ENCODE results near the gene ROBO1.
"Not testable (repeated sequence)": the region's sequence is repeated elsewhere in the genome, so short reads cannot be mapped to it uniquely, and the experiment has no call there.

The ROBO1 gene

DNA sequence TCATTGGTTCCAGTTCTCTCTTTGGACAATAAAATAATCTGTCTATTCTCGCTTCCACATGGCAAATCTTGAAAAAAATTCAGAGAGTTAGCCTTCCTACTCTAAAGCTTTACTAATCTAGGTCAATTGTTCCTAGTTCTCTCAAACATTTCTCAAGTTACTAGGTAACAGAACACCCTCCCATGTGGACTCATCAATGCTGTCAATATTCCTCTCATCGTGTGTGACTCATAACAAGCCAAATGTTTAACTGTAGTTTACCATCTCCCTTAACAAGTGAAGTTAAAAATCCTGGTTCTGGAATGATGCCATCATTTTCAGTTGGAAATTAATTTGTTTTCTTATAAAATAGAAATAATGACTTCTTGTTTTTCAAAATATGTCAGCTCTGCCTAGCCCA is 438.6 kb downstream of the ROBO1 start:
- in situ Hi-C loops (cut with HindIII; ENCODE audit: low sequenced_read_pairs): no loop called here
- DNase-seq (ENCODE audit: low read depth, low spot score): peak; percentile 27
- no peak overlapping the region for H3K4me3 ChIP-seq (ENCODE audit: low read depth, low read length)
- TF ChIP-seq, protein P1, sequence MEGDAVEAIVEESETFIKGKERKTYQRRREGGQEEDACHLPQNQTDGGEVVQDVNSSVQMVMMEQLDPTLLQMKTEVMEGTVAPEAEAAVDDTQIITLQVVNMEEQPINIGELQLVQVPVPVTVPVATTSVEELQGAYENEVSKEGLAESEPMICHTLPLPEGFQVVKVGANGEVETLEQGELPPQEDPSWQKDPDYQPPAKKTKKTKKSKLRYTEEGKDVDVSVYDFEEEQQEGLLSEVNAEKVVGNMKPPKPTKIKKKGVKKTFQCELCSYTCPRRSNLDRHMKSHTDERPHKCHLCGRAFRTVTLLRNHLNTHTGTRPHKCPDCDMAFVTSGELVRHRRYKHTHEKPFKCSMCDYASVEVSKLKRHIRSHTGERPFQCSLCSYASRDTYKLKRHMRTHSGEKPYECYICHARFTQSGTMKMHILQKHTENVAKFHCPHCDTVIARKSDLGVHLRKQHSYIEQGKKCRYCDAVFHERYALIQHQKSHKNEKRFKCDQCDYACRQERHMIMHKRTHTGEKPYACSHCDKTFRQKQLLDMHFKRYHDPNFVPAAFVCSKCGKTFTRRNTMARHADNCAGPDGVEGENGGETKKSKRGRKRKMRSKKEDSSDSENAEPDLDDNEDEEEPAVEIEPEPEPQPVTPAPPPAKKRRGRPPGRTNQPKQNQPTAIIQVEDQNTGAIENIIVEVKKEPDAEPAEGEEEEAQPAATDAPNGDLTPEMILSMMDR (IDR thresholded peaks at IDR 0.05; ENCODE audit: low read depth, low read length): no peak

DNA sequence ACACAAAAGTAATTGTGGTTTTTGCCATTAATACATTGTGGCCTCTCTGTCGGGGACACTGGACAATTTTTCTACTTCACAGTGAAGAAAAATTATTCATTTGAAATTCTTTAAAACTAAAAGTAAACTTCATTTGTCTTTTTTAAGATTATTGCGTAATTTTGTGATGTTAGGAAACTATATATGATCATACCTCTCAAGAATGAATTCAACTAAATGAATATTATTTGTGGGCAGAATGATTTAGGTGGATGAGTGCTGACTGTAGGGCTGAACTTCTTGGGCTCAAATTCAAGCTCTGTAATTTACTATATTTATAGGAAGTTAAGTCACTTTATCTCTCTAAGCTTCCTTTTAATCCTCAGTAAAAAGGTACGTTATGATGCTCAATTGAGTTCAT is 441.2 kb downstream of the ROBO1 start:
- no peak for DNase-seq (ENCODE audit: low read depth, low spot score)
- in situ Hi-C loops (cut with HindIII; ENCODE audit: low sequenced_read_pairs): no loop called here
- H3K4me3 ChIP-seq (ENCODE audit: low read depth, low read length): no peak overlapping the region
- TF ChIP-seq, protein P1 (IDR thresholded peaks at IDR 0.05; ENCODE audit: low read depth, low read length): no peak

DNA sequence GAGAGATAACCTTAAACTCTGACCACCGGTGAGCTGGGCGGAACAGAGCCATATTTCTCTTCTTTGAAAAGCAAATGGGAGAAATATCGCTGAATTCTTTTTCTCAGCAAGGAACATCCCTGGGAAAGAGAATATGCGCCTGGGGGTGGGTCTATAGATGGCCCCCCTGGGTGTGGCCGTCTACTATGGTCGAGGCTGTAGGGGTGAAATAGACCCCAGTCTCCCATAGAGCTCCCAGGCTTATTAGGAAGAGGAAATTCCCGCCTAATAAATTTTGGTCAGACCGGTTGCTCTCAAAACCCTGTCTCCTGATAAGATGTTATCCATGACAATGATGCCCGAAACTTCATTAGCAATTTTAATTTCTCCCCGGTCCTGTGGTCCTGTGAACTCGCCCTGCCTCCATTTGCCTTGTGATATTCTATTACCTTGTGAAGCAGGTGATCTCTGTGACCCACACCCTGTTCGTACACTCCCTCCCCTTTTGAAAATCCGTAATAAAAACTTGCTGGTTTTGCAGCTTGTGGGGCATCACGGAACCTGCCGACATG is 441.9 kb downstream of the ROBO1 start:
- DNase-seq (ENCODE audit: low read depth, low spot score); in situ Hi-C loops (cut with HindIII; ENCODE audit: low sequenced_read_pairs); H3K4me3 ChIP-seq (ENCODE audit: low read depth, low read length): not testable (repeated sequence)

DNA sequence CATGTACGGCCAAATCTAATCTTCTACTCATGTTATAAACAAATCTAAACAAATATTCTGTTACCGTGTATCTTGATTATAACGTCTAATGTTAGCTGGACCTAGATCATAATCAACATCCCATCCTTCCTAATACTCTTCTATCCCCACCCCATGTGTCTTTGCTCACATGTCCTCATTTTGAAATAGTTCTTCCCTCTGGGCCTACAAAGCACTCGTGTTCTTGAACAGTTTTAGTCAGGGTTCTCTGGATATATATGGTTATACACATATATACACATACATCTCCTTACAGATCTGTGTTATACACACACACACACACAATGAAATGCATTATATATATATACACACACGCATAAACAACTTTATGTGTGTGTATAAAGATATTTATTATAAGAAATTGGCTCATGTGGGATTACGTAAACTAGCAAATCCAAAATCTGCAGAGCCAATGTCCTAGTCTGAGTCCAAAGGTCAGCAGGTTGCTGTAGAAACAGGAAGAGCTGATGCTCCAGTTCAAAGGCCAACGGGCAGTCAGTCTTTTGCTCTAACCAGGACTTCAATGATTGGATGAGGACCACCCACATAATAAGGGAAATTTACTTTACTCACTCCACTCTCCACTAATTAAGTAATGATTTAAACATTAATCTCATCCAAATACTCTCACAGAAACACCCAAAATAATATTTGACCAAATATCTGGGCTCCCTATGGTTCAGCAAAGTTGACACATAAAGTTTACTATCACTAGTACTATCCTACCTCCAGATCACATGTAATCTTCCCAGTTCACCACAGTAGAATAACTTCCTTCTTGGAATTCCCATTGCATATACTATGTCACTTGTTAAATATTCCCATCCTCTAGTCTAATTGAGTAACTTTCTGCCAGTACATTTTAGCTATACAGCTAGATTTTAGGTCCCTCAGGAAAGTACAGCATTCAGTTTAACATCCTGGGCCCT is 450.0 kb downstream of the ROBO1 start:
- no peak for DNase-seq (ENCODE audit: low read depth, low spot score)
- no peak overlapping the region for H3K4me3 ChIP-seq (ENCODE audit: low read depth, low read length)
- in situ Hi-C loops (cut with HindIII; ENCODE audit: low sequenced_read_pairs): no loop called here
- TF ChIP-seq, protein P1 (IDR thresholded peaks at IDR 0.05; ENCODE audit: low read depth, low read length): no peak

DNA sequence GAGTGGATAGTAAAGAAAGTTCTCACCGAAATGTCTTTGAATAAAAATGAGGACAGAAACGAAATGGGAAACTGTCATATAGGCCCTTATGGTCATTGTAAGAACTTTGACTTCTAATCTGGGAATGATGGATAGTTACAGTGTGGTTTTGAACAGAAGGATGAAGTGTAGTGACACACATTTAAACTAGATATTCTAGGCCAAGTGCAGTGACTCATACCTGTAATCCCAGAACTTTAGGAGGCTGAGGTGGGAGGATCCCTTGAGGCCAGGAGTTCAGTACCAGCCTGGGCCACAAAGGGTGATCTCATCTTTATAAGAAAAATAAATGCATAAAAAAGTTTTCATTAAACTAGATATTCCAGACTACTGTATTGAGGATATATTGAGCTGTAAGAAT is 452.8 kb downstream of the ROBO1 start:
- DNase-seq (ENCODE audit: low read depth, low spot score): peak; percentile 3
- in situ Hi-C loops (cut with HindIII; ENCODE audit: low sequenced_read_pairs): no loop called here
- TF ChIP-seq, protein P1 (IDR thresholded peaks at IDR 0.05; ENCODE audit: low read depth, low read length): no peak
- no peak overlapping the region for H3K4me3 ChIP-seq (ENCODE audit: low read depth, low read length)

DNA sequence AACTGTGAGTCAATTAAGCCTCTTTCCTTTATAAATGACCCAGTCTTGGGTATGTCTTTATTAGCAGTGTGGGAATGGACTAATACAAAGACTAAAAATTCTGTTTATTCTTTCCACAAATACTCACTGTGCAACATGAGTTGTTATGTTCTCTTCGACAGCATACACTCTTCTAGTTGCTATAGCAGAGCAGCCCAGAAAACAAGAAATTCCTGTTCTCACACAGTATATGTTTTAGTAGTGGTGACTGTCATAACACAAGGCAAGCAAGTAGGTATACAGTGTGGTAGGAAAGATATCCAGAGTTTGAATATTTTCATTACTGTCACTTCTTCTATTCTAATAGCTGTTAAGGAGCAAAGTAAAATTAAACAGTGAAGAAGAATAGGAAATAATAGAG is 453.3 kb downstream of the ROBO1 start:
- H3K4me3 ChIP-seq (ENCODE audit: low read depth, low read length): no peak overlapping the region
- TF ChIP-seq, protein P1 (IDR thresholded peaks at IDR 0.05; ENCODE audit: low read depth, low read length): no peak
- DNase-seq (ENCODE audit: low read depth, low spot score): no peak
- in situ Hi-C loops (cut with HindIII; ENCODE audit: low sequenced_read_pairs): no loop called here

DNA sequence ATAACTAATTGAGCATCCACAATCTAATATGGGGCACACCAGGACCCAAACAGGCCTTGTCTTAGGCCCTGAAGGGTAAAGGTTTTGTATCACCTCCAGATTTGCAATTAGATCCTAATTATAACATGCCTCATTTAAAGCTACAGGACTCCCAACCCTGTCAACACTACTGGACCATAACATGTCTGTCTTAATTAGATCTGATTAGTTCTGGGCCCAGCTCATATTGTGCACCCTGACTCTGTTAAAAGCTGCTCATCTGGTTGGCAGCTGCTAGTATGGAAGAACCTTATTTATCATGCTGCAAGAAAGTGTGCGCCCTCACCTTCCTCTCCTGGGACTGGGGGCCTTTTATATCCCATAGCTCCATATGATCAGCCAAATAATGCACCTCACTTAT is 457.8 kb downstream of the ROBO1 start:
- DNase-seq (ENCODE audit: low read depth, low spot score): no peak
- no peak overlapping the region for H3K4me3 ChIP-seq (ENCODE audit: low read depth, low read length)
- TF ChIP-seq, protein P1 (IDR thresholded peaks at IDR 0.05; ENCODE audit: low read depth, low read length): no peak
- in situ Hi-C loops (cut with HindIII; ENCODE audit: low sequenced_read_pairs): no loop called here
